ENCODE results near the gene RTEL1.

DNA sequence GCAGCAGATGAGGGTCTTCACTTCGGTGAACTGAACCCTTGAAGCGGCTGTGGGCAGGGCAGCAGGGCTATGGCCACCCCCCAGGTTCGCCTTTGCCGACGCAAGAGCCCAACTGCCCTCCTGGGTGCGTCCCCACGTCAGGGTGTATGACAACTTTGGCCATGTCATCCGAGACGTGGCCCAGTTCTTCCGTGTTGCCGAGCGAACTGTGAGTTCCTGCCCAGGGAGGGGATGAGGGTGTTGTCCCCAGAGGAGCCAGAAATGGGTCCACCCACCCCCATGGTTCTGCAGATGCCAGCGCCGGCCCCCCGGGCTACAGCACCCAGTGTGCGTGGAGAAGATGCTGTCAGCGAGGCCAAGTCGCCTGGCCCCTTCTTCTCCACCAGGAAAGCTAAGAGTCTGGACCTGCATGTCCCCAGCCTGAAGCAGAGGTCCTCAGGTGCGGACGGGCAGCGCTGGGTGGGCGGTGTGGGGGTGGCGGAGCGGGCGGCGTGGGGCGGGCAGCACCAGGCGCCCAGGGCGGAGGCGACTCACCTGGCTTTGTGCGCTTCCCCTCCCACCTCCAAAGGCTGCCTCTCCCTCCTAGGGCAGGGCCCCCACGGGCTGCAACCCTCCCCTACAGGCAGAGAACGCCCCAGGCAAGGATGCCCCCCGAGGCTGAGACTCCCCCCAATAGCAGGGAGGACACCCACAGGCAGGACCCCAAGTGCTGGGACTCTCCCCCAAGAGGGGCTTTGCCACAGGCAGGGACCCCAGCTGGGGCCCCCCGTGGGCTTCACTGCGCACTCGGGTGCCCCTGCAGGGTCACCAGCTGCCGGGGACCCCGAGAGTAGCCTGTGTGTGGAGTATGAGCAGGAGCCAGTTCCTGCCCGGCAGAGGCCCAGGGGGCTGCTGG lies 32.1 kb downstream of the RTEL1 start:
- TF ChIP-seq CTCF (IDR thresholded peaks at IDR 0.05), result no peak
- TF ChIP-seq POLR2A (IDR thresholded peaks at IDR 0.05), result no peak
- TF ChIP-seq EP300 (IDR thresholded peaks at IDR 0.05), result no peak
